HFF-Myc (cell line): Measurements from ENCODE around the gene HCFC1R1.

Experiments
- DNase-seq: peaks from one replicate; pipeline ENCODE4 v3.0.0-alpha.2; 2011; ENCODE audit warnings: low read depth; ENCODE audit errors: extremely low read depth
- H3K4me3 ChIP-seq: replicated peaks from 2 replicates; pipeline ENCODE4 v1.5.1; 2011; ENCODE audit warnings: low read depth, mild to moderate bottlenecking, control low read depth, low read length
- TF ChIP-seq, protein P1 (sequence below): IDR thresholded peaks from 2 replicates; pipeline ENCODE4 v1.5.1; 2012; ENCODE audit warnings: mild to moderate bottlenecking, low read depth, low read length, control low read depth; ENCODE audit errors: missing control alignments

Gene HCFC1R1

DNA sequence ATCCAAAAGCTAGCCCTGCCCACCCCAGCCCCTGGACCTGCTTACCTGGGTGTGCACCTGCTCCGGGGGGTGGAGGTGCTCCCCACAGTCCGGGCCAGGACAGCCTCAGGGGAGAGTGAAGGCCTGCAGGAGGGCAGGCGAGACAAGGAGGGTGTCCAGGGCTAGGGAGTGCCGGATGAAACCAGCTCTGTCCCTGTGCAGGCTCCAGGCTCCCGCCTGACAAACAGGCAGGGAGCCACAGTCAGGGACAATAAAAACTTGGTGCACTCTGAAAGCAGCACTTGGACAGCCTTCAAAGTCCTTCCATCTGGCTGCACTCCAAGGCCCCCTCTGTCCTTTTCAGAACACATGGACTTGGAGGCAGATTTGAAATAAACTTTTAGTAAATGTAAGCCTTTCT lies 50.6 kb downstream of the HCFC1R1 start:
- TF ChIP-seq, protein P1, sequence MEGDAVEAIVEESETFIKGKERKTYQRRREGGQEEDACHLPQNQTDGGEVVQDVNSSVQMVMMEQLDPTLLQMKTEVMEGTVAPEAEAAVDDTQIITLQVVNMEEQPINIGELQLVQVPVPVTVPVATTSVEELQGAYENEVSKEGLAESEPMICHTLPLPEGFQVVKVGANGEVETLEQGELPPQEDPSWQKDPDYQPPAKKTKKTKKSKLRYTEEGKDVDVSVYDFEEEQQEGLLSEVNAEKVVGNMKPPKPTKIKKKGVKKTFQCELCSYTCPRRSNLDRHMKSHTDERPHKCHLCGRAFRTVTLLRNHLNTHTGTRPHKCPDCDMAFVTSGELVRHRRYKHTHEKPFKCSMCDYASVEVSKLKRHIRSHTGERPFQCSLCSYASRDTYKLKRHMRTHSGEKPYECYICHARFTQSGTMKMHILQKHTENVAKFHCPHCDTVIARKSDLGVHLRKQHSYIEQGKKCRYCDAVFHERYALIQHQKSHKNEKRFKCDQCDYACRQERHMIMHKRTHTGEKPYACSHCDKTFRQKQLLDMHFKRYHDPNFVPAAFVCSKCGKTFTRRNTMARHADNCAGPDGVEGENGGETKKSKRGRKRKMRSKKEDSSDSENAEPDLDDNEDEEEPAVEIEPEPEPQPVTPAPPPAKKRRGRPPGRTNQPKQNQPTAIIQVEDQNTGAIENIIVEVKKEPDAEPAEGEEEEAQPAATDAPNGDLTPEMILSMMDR = no peak
- DNase-seq = no peak
- H3K4me3 ChIP-seq = no peak overlapping the region
